Pancreas (tissue), 10 donors: Measurements from ENCODE around the gene STARD9. TPM values are rescaled to one million over a fixed set of nuclear protein-coding genes. Genes with fewer than 3 reads are reported as not detected.

Source experiments
- ATAC-seq, 4 donors: fragments of 200-7000 bp; cut with Tn5 transposase; one replicate each; pipeline versions ENCODE4 v1.8.0 to v1.9.1; 2020; ENCODE audit warnings: mild to moderate bottlenecking in 4 of 4, moderate library complexity in 4 of 4
- DNase-seq, 6 donors: peaks; one replicate each; pipeline ENCODE4 v3.0.0-alpha.2; 2020
- FAIRE-seq: peaks from 2 replicates; lab custom pipeline; 2012; peaks lifted over from hg19 to GRCh38; lab: Jason Lieb, UNC
- H3K27ac ChIP-seq, 4 donors: fragments of 200-600 bp; sonication (generic); 1 replicate in 3 of 4; 2 replicates in 1 of 4; pipeline versions ENCODE4 v1.5.0 to v1.8.0; 2020
- H3K27me3 ChIP-seq, 4 donors: fragments of 200-600 bp; one replicate each; pipeline ENCODE4 v1.8.0; 2021
- H3K36me3 ChIP-seq, 3 donors: fragments of 200-600 bp; sonication (generic) in 1 of 3; one replicate each; pipeline versions ENCODE4 v1.5.0 to v1.8.0; 2020 to 2021
- H3K4me1 ChIP-seq, 3 donors: fragments of 200-600 bp; one replicate each; pipeline ENCODE4 v1.8.0; 2021
- H3K4me3 ChIP-seq, 4 donors: fragments of 200-600 bp; sonication (generic) in 2 of 4; one replicate each; pipeline versions ENCODE4 v1.5.0 to v1.8.0; 2020 to 2021
- H3K9me3 ChIP-seq, 4 donors: fragments of 200-600 bp; one replicate each; pipeline ENCODE4 v1.8.0; 2021
- WGBS, 2 donors: extraction: QIAGEN DNeasy Blood & Tissue Kit; methylation state at CpG; one replicate each; pipeline ENCODE4 v1.1.7; 2013; 5-methylcytosine and 5-hydroxymethylcytosine counted together
- intact Hi-C, 3 donors: fragments of 100-400 bp; cut with DNase I; formaldehyde crosslinking; loops; one replicate each; pipeline versions ENCODE4 v1.11.1 to v1.14.2; 2022
- polyA plus RNA-seq, 2 donors: library from polyadenylated mRNA; stranded (reverse); fragments of 200-250 nt; gene quantifications; one replicate each; pipeline ENCODE4 v1.2.3, GENCODE V29; 2013
- total RNA-seq, 6 donors: library from RNA; stranded (reverse); fragmentation: NEBNext Ultra II Directional in 4 of 6; extraction: Animal tissue kit (Norgen Biotek cat#: 25700) in 4 of 6; gene quantifications; one replicate each; pipeline versions ENCODE4 v1.2.1 to v1.2.4, GENCODE V29; 2021 to 2023
- TF ChIP-seq, protein P1 (sequence below), 4 donors: fragments of 200-600 bp; sonication (generic) in 3 of 4; IDR thresholded peaks; one replicate each; pipeline versions ENCODE4 v1.5.0 to v1.8.0; 2021; ENCODE audit warnings: antibody characterized with exemption in 4 of 4
- donor health status: healthy with polysubstance abuse.
- donor health status: DM: no; HTN: no; CAD: no; lungs with moderate emphysema.
- donor health status: DM: no; HTN: no; CAD: no.
- donor health status: control.
- donor health status: control.
- donor health status: Bipolar disorder and iron deficiency.
- donor health status: DM: yes; HTN: yes; CAD: no.
- donor health status: DM: no; HTN: no; CAD: no.
- donor health status: DM: no; HTN: no; CAD: no.
- donor health status: DM: yes; HTN: yes; CAD: no.

STARD9 gene
- total and polyA plus RNA-seq, 8 donors: 0.44 to 3.0 (median 1.3) TPM

DNA sequence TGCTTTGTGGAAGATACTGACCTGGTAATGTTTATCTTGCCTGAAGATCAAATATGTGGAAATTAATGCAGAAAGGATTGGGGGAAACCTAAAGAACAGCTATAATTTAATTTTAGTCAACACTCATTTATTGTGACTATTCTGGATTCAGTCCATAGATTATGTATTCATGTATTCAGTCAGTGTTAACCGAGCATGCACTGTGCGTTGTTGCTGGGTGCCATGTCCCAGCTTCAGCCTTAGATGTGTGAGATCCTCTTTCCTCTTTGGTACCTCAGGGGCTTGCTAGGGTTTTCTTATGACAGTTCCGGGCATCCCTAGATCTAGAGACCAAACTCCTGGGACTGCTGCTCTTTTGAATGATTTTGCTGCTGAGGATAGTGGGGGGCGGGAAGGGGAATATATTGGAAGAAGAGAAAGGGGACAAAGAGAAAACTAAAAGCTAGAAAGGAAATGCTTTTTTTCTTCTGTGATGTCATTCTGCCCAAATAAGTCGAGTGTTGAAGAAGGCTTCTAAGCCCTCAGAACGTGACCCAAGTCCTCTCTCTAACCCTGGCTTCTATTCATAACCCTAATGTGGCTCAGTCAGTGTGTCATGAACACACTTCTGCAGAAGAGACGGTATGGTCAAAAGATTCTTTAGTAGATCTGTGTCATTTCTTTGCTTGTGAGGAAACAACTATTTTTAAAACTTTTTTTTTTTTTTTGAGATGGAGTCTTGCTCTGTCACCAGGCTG, 33.5 kb downstream of the STARD9 start:
- 66 to 81% methylated on average over 7 of the region's 7 CpGs for WGBS, 2 donors
- TF ChIP-seq, protein P1, sequence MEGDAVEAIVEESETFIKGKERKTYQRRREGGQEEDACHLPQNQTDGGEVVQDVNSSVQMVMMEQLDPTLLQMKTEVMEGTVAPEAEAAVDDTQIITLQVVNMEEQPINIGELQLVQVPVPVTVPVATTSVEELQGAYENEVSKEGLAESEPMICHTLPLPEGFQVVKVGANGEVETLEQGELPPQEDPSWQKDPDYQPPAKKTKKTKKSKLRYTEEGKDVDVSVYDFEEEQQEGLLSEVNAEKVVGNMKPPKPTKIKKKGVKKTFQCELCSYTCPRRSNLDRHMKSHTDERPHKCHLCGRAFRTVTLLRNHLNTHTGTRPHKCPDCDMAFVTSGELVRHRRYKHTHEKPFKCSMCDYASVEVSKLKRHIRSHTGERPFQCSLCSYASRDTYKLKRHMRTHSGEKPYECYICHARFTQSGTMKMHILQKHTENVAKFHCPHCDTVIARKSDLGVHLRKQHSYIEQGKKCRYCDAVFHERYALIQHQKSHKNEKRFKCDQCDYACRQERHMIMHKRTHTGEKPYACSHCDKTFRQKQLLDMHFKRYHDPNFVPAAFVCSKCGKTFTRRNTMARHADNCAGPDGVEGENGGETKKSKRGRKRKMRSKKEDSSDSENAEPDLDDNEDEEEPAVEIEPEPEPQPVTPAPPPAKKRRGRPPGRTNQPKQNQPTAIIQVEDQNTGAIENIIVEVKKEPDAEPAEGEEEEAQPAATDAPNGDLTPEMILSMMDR (IDR thresholded peaks at IDR 0.05): no peak
- FAIRE-seq (no peak), ATAC-seq (no peak), DNase-seq (no peak)
- Histone ChIP-seq H3K4me3 (no peak overlapping the region), H3K36me3 (no peaks in the 10 kb centered on the region), H3K9me3 (no peaks in the 10 kb centered on the region), H3K4me1 (no peaks in the 10 kb centered on the region), H3K27ac (no peak overlapping the region), H3K27me3 (no peaks in the 10 kb centered on the region)
- intact Hi-C loops: no loop called here

DNA sequence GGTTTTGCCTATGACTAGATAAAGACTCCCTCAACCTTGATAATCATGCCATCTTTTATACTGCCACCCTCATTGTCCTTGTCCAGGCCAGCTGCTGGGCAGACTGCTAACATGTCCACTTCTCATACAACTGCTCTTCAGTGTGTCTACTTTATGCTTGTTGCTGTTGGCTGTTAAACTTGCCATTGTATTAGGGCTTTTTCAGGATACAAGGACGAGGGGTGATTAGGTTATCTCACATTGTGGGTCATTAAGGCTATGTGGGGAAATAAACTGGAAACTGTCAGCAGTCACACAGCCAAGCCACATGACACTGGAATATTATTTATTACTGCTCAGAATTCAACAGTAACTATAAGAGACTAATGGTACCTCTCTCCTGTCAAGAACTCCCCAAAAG, 36.1 kb downstream of the STARD9 start:
- DNase-seq: no peak
- Histone ChIP-seq H3K4me1 (no peaks in the 10 kb centered on the region), H3K36me3 (no peaks in the 10 kb centered on the region), H3K4me3 (no peak overlapping the region), H3K9me3 (no peaks in the 10 kb centered on the region), H3K27me3 (no peaks in the 10 kb centered on the region), H3K27ac (no peak overlapping the region)
- TF ChIP-seq, protein P1 (IDR thresholded peaks at IDR 0.05): no peak
- FAIRE-seq: no peak
- no peak for ATAC-seq
- WGBS, 2 donors: 40 to 46% methylated on average over 1 of the region's 1 CpG
- intact Hi-C loops: no loop called here

DNA sequence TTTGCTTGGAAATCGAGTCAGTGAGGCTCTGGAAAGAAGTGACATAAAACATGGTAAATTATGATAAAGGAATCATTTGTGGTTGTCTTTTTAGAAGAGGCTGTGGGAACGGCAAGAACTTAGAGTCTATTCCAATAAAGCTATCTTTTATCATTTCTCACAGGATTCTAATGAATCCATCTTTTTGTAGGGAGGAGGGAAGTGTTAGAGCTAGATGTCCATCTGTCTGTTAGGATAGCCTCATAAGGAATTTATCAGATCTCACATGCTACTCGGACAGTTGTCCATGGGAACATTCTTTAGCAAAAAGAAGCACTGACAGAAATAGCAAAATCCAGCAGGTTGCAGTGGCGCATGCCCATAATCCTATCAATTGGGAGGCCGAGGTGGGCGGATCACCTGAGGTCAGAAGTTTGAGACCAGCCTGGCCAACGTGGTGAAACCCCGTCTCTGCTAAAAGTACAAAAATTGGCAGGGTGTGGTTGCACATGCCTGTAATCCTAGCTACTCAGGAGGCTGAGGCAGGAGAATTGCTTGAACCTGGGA, 37.0 kb downstream of the STARD9 start:
- no peak overlapping the region for H3K27ac ChIP-seq
- no peaks in the 10 kb centered on the region for H3K36me3 ChIP-seq
- no peak overlapping the region for H3K4me3 ChIP-seq
- TF ChIP-seq, protein P1 (IDR thresholded peaks at IDR 0.05): no peak
- no peaks in the 10 kb centered on the region for H3K9me3 ChIP-seq
- H3K4me1 ChIP-seq: no peaks in the 10 kb centered on the region
- DNase-seq (no peak), ATAC-seq (no peak), FAIRE-seq (no peak)
- intact Hi-C loops: no loop called here
- no peaks in the 10 kb centered on the region for H3K27me3 ChIP-seq
- WGBS, 2 donors: 75 to 80% methylated on average over 8 of the region's 8 CpGs

DNA sequence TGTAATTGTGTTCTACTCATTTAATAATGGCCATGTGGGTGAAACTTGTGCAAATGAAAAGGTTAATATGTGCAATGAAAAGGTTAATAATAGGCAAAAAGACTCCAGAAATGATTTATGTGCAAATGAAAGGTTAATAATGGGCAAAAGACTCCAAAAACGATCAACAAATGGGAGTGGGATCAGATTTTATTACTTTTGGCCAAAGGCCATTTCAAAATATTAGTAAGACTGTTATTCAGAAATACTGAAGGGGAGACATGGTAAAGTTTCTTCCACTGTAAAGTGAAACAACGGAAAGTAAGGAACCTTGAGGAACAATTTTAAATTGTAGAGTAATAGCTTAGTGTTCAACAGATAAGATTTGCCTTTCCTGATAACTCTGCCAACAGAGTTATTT, 40.7 kb downstream of the STARD9 start:
- no peak for ATAC-seq

More for the DNA sequence above, 40.7 kb downstream of the STARD9 start:
- Histone ChIP-seq H3K9me3 (no peaks in the 10 kb centered on the region), H3K27me3 (no peaks in the 10 kb centered on the region), H3K36me3 (no peaks in the 10 kb centered on the region), H3K27ac (no peak overlapping the region), H3K4me3 (no peak overlapping the region), H3K4me1 (no peaks in the 10 kb centered on the region)
- 13 to 17% methylated on average over 2 of the region's 2 CpGs for WGBS, 2 donors
- FAIRE-seq: no peak
- DNase-seq: no peak
- intact Hi-C loops: no loop called here
- TF ChIP-seq, protein P1 (IDR thresholded peaks at IDR 0.05): no peak
